ENCODE results near the gene DCST1. TPM values are rescaled to one million over a fixed set of nuclear protein-coding genes. Genes with fewer than 3 reads are reported as not detected.

Gene DCST1
- total RNA-seq, 3 donors from 2014 or later: not detected

DNA sequence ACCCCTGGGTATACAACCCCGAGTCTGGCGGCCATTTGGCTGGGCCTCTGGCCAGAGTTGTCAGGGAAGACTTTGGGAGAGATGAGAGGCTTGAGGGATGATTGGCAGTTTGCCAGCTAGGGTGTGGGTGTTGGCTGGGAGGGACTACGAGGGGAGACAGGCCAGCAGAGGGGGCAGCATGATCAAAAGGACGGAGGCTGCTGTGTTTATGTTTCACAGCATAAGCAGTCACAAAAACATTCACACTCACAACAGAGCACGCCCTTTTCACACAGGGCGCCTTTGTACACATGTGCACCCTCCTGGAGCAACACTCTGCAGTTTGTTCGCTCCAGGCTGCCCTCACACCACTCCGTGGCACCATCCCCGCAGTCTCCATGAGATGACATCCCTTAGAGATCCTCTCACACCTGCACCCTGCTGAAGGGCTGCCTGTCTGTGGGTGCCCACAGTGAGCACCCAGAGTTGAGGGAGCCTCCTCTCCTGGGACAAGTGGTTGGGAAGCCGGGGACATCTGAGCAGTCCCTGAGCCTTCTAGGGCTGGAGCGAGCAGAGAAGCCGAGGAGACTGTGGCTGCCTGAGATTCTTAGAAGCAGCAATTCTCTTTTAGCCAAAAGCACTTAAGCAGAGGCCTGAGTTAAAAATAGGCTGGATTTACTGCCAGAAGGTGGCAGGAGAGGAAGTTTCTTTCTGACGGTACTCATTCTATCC, 60.4 kb downstream of the DCST1 start:
- Mint-ChIP-seq H3K27me3 (ENCODE audit: low read depth) (peaks cover 4% of the 10 kb centered on the region), H3K4me1 (ENCODE audit: low read depth) (peaks cover 5% of the 10 kb centered on the region), H3K9me3 (no peaks in the 10 kb centered on the region), H3K4me3 (no peak overlapping the region), H3K36me3 (ENCODE audit: insufficient read depth) (no peaks in the 10 kb centered on the region)
- no peak for DNase-seq
- ATAC-seq: no peak

DNA sequence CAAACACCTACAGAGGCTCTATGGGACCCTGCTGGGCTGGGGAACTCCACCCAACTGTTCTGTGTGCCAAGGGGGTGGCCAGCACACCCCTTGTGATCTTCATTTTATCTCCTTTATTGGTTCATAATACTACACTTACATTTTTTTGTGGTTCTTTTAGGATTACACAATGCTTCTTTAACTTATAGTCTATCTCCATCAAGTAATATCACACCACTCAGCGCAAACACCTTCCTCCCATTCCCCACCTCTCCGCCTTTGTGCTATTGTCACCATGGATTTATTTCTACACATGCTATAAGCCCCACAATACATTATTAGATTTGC, 61.0 kb downstream of the DCST1 start:
- H3K36me3 Mint-ChIP-seq (ENCODE audit: insufficient read depth): no peaks in the 10 kb centered on the region
- DNase-seq (no peak), ATAC-seq (no peak)
- H3K9me3 Mint-ChIP-seq: no peaks in the 10 kb centered on the region
- no peak overlapping the region for H3K4me3 Mint-ChIP-seq
- H3K4me1 Mint-ChIP-seq (ENCODE audit: low read depth): peaks cover 5% of the 10 kb centered on the region
- H3K27me3 Mint-ChIP-seq (ENCODE audit: low read depth): peaks cover 4% of the 10 kb centered on the region

DNA sequence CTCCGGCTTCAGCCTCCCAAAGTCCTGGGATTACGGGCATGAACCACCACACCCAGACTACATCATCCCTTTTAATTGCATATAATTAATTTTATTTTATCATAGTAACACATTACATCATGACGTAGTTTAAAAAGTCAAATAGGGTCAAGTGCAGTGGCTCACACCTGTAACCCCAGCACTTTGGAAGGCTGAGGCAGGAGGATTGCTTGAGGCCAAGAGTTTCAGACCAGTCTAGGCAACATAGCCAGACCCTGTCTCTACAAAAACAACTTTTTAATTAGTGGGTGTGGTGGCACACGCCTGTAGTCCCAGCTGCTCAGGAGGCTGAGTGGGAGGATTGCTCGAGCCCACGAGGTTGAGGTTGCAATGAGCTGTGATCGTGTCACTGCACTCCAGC, 65.7 kb downstream of the DCST1 start:
- Mint-ChIP-seq H3K9me3 (no peaks in the 10 kb centered on the region), H3K27me3 (ENCODE audit: low read depth) (peaks cover 4% of the 10 kb centered on the region), H3K36me3 (ENCODE audit: insufficient read depth) (no peaks in the 10 kb centered on the region), H3K4me3 (no peak overlapping the region), H3K4me1 (ENCODE audit: low read depth) (no peaks in the 10 kb centered on the region)
- DNase-seq: no peak
- no peak for ATAC-seq

Other genes starting within 250 kb of the DCST1 start
- under 1 TPM; 0.35 to 0.51 (median 0.45) TPM for gene KCNN3, start 163.5 kb upstream of the DCST1 start, total RNA-seq
- gene PMVK, start 97.1 kb upstream of the DCST1 start, total RNA-seq: 10 to 100 TPM; 46.7 to 53.0 (median 48.3) TPM
- 10 to 100 TPM in 1 of 3 donors, 1 to 10 TPM in 2; 7.7 to 12.7 (median 9.5) TPM for gene PBXIP1, start 77.7 kb upstream of the DCST1 start, total RNA-seq
- 10 to 100 TPM; 27.6 to 28.3 (median 28.1) TPM for gene PYGO2, start 72.0 kb upstream of the DCST1 start, total RNA-seq
- 10 to 100 TPM; 38.7 to 43.7 (median 39.2) TPM for gene SHC1, start 63.1 kb upstream of the DCST1 start, total RNA-seq
- 10 to 100 TPM; 61.5 to 78.5 (median 76.7) TPM for gene CKS1B, start 59.1 kb upstream of the DCST1 start, total RNA-seq
- 100 to 1,000 TPM; 108 to 109 (median 108) TPM for gene FLAD1, start 50.5 kb upstream of the DCST1 start, total RNA-seq
- under 1 TPM in 2 of 3 donors, not detected in 1; 0.40 to 0.50 TPM for gene LENEP, start 40.2 kb upstream of the DCST1 start, total RNA-seq
- gene ZBTB7B, start 31.0 kb upstream of the DCST1 start, total RNA-seq: 10 to 100 TPM; 40.6 to 76.0 (median 52.2) TPM
- gene DCST2, start within 50 bp of the DCST1 start, total RNA-seq: under 1 TPM in 1 of 3 donors, not detected in 2; 0.08 TPM
- gene ADAM15, start 17.5 kb downstream of the DCST1 start, total RNA-seq: 10 to 100 TPM; 46.3 to 63.4 (median 48.8) TPM
- 1 to 10 TPM; 4.2 to 4.5 (median 4.3) TPM for gene EFNA4, start 29.9 kb downstream of the DCST1 start, total RNA-seq
- gene EFNA3, start 45.0 kb downstream of the DCST1 start, total RNA-seq: 1 to 10 TPM in 2 of 3 donors, under 1 TPM in 1; 0.84 to 2.0 (median 1.1) TPM
- under 1 TPM; 0.30 to 0.61 (median 0.32) TPM for gene EFNA1, start 94.1 kb downstream of the DCST1 start, total RNA-seq
- 10 to 100 TPM; 29.1 to 36.0 (median 33.5) TPM for gene SLC50A1, start 102.0 kb downstream of the DCST1 start, total RNA-seq
- 10 to 100 TPM; 28.2 to 39.2 (median 33.0) TPM for gene DPM3, start 106.7 kb downstream of the DCST1 start, total RNA-seq
- 100 to 1,000 TPM; 191 to 204 (median 193) TPM for gene KRTCAP2, start 139.5 kb downstream of the DCST1 start, total RNA-seq
- gene TRIM46, start 140.0 kb downstream of the DCST1 start, total RNA-seq: 1 to 10 TPM; 3.5 to 4.4 (median 3.5) TPM
- 1 to 10 TPM; 3.0 to 4.1 (median 3.7) TPM for gene THBS3, start 174.1 kb downstream of the DCST1 start, total RNA-seq
- gene MTX1, start 174.9 kb downstream of the DCST1 start, total RNA-seq: 10 to 100 TPM; 77.4 to 88.6 (median 77.7) TPM
- gene ENTREP3, start 221.7 kb downstream of the DCST1 start, total RNA-seq: 10 to 100 TPM; 31.7 to 41.3 (median 39.8) TPM
- gene SCAMP3, start 228.5 kb downstream of the DCST1 start, total RNA-seq: 100 to 1,000 TPM; 193 to 214 (median 208) TPM
- 10 to 100 TPM; 64.2 to 68.4 (median 66.3) TPM for gene CLK2, start 239.7 kb downstream of the DCST1 start, total RNA-seq
- 1 to 10 TPM; 1.1 to 1.3 (median 1.3) TPM for gene HCN3, start 243.6 kb downstream of the DCST1 start, total RNA-seq